Fibroblast of skin of scalp (primary cell): Measurements from ENCODE around the gene PLEKHA6.

Source experiments
- DNase-seq: peaks from one replicate; pipeline ENCODE4 v3.0.0-alpha.2; 2013

Gene PLEKHA6

GRCh38 chr1:204186597-204186996 lies 173.1 kb downstream of the PLEKHA6 start:
- DNase-seq: no peak

- no peak for DNase-seq
These were observed 178.6 kb downstream of the PLEKHA6 start for GRCh38 chr1:204181116-204181515.

- no peak for DNase-seq
These were observed 179.6 kb downstream of the PLEKHA6 start for GRCh38 chr1:204180133-204180532.

GRCh38 chr1:204178487-204179281 lies 181.0 kb downstream of the PLEKHA6 start:
- DNase-seq: no peak

- no peak for DNase-seq
These were observed 182.6 kb downstream of the PLEKHA6 start for GRCh38 chr1:204177133-204177532.

- no peak for DNase-seq
These were observed 183.7 kb downstream of the PLEKHA6 start for GRCh38 chr1:204176049-204176448.

GRCh38 chr1:204174958-204175357 lies 184.8 kb downstream of the PLEKHA6 start:
- no peak for DNase-seq

- DNase-seq: no peak
These were observed 187.2 kb downstream of the PLEKHA6 start for GRCh38 chr1:204172404-204173029.

- peak; percentile 29 for DNase-seq
These were observed 188.0 kb downstream of the PLEKHA6 start for GRCh38 chr1:204171751-204172178.

- DNase-seq: no peak
These were observed 189.1 kb downstream of the PLEKHA6 start for GRCh38 chr1:204170494-204171155.

- DNase-seq: no peak
These were observed 189.9 kb downstream of the PLEKHA6 start for GRCh38 chr1:204169858-204170257.
